A204.1 (cell line): ENCODE data around the gene CS.
"Not testable (repeated sequence)": the region's sequence is repeated elsewhere in the genome, so short reads cannot be mapped to it uniquely, and the experiment has no call there.

Experiments used
- FAIRE-seq: peaks from 2 replicates; lab custom pipeline; 2012; peaks lifted over from hg19 to GRCh38; lab: Jason Lieb, UNC

Gene CS

GRCh38 chr12:56317675-56318074 is 17.5 kb upstream of the CS start:
- FAIRE-seq: no peak

- peak; percentile 67 for FAIRE-seq
Observed at GRCh38 chr12:56315622-56316473, 15.7 kb upstream of the CS start, which contains the start of gene CNPY2. Gene CNPY2 (minus strand): TSS chr12:56315988. CDS start chr12:56315217, 771 bp downstream.

- no peak for FAIRE-seq
Observed at GRCh38 chr12:56315249-56315621, 15.1 kb upstream of the CS start.

- FAIRE-seq: no peak
Observed at GRCh38 chr12:56311003-56311402, 10.9 kb upstream of the CS start.

- no peak for FAIRE-seq
Observed at GRCh38 chr12:56308714-56309113, 8.6 kb upstream of the CS start.

GRCh38 chr12:56307221-56307965 is 7.3 kb upstream of the CS start:
- no peak for FAIRE-seq

- FAIRE-seq: no peak
Observed at GRCh38 chr12:56304872-56305590, 4.9 kb upstream of the CS start.

GRCh38 chr12:56304276-56304675 is 4.1 kb upstream of the CS start:
- FAIRE-seq: no peak

- no peak for FAIRE-seq
Observed at GRCh38 chr12:56300644-56301464, 724 bp upstream of the CS start.

GRCh38 chr12:56299308-56299852 is 750 bp downstream of the CS start:
- FAIRE-seq: no peak

GRCh38 chr12:56298828-56299227 is 1.3 kb downstream of the CS start:
- no peak for FAIRE-seq

GRCh38 chr12:56297400-56297799 is 2.7 kb downstream of the CS start:
- no peak for FAIRE-seq

- no peak for FAIRE-seq
Observed at GRCh38 chr12:56296295-56296694, 3.8 kb downstream of the CS start.

GRCh38 chr12:56293795-56294194 is 6.3 kb downstream of the CS start:
- FAIRE-seq: no peak

- no peak for FAIRE-seq
Observed at GRCh38 chr12:56288705-56289387, 11.3 kb downstream of the CS start.

- FAIRE-seq: no peak
Observed at GRCh38 chr12:56286044-56286830, 13.9 kb downstream of the CS start.

- not testable (repeated sequence) for FAIRE-seq
Observed at GRCh38 chr12:56284263-56284662, 15.9 kb downstream of the CS start.

GRCh38 chr12:56282579-56282978 is 17.6 kb downstream of the CS start:
- no peak for FAIRE-seq

GRCh38 chr12:56282030-56282429 is 18.1 kb downstream of the CS start:
- FAIRE-seq: no peak

GRCh38 chr12:56280849-56281248 is 19.3 kb downstream of the CS start:
- FAIRE-seq: no peak
